Astrocyte of the hippocampus (primary cell): ENCODE results near the gene GNAZ.
A peak's percentile ranks its signal among the peaks of the same experiment; 100 is the strongest.

Experiments used
- DNase-seq: peaks from one replicate; pipeline ENCODE4 v3.0.0; 2011; ENCODE audit warnings: low read depth, low spot score

Gene GNAZ

DNA sequence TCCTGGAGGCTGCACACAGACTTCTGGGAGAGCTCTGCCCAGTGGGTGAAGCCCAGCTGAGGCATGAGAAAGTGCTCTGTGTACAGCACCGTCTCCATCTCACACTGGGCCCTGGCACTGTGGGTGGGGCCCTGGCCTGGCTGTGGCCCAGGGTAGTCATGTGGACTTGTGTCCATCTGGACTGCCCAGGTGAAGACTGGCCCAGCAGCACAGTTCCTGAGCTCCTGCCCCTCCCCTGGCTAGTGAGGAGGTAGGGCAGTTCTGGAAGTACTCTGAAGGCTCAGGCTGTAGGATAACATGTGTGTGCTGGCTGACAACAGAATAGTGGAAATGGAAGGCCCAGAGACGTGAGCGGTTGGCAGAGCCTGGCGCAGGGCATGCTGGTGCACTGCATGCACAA, 36.0 kb downstream of the GNAZ start:
- DNase-seq: no peak

DNA sequence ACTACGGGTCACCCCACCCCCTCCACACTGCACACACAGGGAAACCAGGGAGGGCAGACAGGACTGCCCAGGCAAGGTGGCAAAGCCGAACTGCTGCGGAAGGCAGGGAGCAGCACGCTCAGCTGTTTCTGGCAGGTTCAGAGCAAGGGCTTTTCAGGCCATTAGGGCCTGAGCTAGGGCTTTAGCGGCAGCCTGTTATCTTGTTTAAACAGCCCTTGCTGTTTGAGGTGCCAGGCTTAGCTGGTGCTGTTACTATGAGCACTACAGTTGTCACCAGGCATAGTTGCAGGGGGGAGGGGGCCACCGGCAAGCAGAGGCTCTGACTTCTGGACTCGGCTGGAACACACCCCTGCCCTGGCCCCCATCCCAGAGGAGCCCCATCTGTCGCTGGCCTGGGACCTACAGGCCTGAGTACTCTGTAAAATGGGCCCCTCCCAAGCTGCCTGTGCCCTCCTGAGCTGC, 36.6 kb downstream of the GNAZ start:
- no peak for DNase-seq

GRCh38 chr22:23107487-23108248, 37.3 kb downstream of the GNAZ start:
- DNase-seq: no peak

- DNase-seq: no peak
These were observed 38.1 kb downstream of the GNAZ start for GRCh38 chr22:23108249-23109078.

DNA sequence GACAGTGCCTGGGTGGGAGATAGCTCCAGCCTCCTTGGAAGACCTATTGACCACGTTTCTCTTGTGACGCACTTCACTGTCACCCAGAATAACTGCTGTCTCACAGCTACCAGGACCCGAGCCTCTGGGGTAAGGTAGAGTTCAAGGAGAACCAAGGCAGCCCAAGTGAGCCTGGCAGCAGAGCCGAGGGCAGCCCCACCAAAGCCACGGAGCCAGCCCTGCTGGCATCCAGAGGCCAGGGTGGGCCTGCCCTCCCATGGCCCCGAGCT, 38.7 kb downstream of the GNAZ start:
- DNase-seq: no peak

GRCh38 chr22:23109441-23109978, 39.2 kb downstream of the GNAZ start:
- no peak for DNase-seq

GRCh38 chr22:23110190-23110921, 40.0 kb downstream of the GNAZ start:
- DNase-seq: no peak

GRCh38 chr22:23110922-23111527, 40.7 kb downstream of the GNAZ start:
- DNase-seq: no peak

- DNase-seq: no peak
These were observed 42.2 kb downstream of the GNAZ start for GRCh38 chr22:23112472-23113012.

GRCh38 chr22:23113067-23113846, 42.9 kb downstream of the GNAZ start:
- DNase-seq: no peak

DNA sequence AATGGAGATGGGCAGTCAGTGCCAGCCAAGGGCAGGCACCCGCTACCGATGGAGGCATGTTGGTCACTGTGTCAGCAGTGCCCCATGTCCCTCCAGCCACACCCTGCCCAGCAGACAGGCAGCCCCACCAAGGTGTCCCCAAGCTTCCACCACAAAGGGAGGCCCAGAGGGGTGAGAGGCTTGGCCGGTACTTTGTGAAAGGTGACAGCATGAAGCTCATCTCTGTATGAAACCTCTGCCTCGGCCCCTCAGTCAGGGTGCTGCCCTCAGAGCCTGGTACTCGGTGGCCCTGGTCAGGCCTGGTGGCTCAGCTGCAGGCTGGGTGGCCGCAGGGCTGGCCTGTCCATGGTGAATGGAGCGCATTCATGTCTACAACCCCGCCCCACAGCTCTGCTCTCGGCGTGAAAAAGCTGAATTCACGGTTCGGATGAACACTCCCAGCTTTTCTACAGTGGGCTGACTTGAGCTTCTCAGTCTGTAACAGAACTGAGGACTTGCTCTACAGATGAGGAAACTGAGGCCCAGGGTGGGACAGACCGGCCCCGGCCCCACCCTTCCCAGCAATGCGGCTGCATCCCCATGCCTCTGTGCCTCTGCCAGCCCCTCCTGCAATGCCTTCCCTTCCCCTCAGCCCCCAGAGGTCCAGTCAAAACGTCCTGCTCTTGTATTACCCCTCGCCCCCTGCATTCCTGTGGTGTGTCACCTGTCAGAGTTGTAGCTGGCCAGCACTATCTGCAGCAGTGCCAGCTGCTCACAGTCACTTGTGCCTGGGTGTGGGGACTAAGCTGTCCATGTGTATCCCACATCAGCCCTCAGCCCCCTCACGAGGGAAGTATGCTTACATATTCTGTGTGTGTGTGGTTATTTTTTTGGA, 43.8 kb downstream of the GNAZ start:
- peak; percentile 22 for DNase-seq

GRCh38 chr22:23114721-23115020, 44.4 kb downstream of the GNAZ start:
- no peak for DNase-seq

- no peak for DNase-seq
These were observed 45.0 kb downstream of the GNAZ start for GRCh38 chr22:23115369-23115768.

- DNase-seq: no peak
These were observed 45.6 kb downstream of the GNAZ start for GRCh38 chr22:23115825-23116494.

- no peak for DNase-seq
These were observed 46.4 kb downstream of the GNAZ start for GRCh38 chr22:23116506-23117263.

DNA sequence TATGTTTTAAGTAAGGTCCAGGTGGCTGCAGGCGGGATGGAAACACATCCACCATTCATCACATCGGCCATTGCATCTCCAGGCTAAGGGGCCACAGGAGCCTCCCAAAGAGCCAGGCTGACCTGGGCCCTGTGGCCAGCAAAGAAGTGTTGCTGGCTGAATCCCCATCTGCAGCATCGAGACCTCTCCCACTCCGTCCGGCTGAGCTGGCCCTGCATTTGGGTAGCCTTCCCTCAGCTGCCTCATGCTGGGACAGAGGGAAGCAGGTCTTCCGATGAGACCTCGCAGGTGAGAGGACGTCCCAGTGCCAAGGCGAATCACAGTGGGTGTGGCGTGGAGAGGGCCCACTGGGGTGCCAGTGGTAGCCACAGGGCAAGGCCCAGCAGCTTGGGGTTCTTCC, 47.0 kb downstream of the GNAZ start:
- DNase-seq: no peak

DNA sequence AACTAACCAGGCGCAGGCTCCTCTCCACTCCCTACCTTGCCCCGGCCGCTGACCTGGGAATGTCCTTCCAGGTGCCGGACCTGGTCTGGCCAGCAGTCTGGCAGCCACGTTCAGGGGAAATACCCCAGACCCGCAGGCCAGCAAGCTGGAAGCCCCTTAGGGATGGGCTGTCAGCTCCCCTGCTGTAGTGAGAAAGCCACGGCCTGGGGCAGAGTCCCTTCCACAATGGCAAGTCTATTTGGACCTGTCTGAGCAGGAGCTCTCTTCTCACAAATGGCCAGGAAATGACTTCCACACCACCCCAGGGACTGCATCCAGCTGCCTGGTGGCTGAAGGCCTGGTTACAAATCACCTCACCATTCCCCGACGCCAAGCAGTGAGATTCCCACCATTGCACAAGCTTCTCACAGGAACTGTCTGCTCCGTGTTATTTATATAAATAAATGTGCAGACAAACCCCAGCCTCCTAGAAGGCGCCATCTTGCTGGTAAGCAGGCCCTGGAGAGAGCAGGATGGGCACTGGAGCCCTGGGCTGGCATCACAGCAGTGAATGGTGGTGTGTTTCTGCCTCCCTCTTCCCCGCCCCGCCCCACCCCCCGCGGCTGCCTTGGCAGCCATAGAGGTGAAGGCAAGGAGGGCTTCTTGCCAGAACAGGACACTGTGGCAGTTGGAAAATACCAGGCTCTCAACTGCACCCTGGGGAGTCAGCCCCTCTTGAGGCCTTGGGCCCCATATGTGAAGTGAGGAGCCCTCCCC, 47.8 kb downstream of the GNAZ start:
- DNase-seq: no peak
